WTC11 (cell line): ENCODE measurements around the gene H1-8. TPM values are rescaled to one million over a fixed set of nuclear protein-coding genes. Genes with fewer than 3 reads are reported as not detected.

ENCODE experiments used
- ATAC-seq: fragments of 200-7000 bp; cut with Tn5 transposase; 2 replicates; pipeline ENCODE4 v1.10.0; 2021; ENCODE audit warnings: mild to moderate bottlenecking, moderate library complexity
- CTCF ChIA-PET: fragments of 300-600 bp; sonication (Branson Sonifier 250); formaldehyde crosslinking; loops from one replicate; lab custom pipeline; 2021; ENCODE audit warnings: antibody characterized with exemption; lab: Charles Lee
- POLR2A ChIA-PET: fragments of 350-600 bp; sonication (Branson Sonifier 250); formaldehyde crosslinking; loops from one replicate; lab custom pipeline; 2021; ENCODE audit warnings: antibody characterized with exemption; lab: Charles Lee
- DNase-seq: peaks from one replicate; pipeline ENCODE4 v3.0.0; 2021; ENCODE audit warnings: low spot score
- H3K27ac Mint-ChIP-seq: 2 replicates; pipeline ENCODE4 v1.8.0; 2021; ENCODE audit warnings: mixed read lengths
- H3K27me3 Mint-ChIP-seq: 2 replicates; pipeline ENCODE4 v1.8.0; 2021; ENCODE audit warnings: low read depth, mild to moderate bottlenecking, moderate library complexity, mixed read lengths
- H3K36me3 Mint-ChIP-seq: 2 replicates; pipeline ENCODE4 v1.8.0; 2021; ENCODE audit warnings: mixed read lengths
- H3K4me1 Mint-ChIP-seq: 2 replicates; pipeline ENCODE4 v1.8.0; 2022; ENCODE audit warnings: mixed read lengths
- H3K4me3 Mint-ChIP-seq: 2 replicates; pipeline ENCODE4 v1.8.0; 2021; ENCODE audit warnings: mild to moderate bottlenecking, moderate library complexity, mixed read lengths
- H3K9me3 Mint-ChIP-seq: 2 replicates; pipeline ENCODE4 v1.8.0; 2021; ENCODE audit warnings: mixed read lengths
- ARID4B ChIP-seq: sonication (generic); formaldehyde crosslinking; IDR thresholded peaks from 2 replicates; pipeline ENCODE4 v1.8.0; 2023; ENCODE audit warnings: missing genetic modification reagents, mild to moderate bottlenecking, borderline replicate concordance
- ATF1 ChIP-seq: sonication (generic); formaldehyde crosslinking; IDR thresholded peaks from 2 replicates; pipeline ENCODE4 v1.8.1; 2023; ENCODE audit warnings: mild to moderate bottlenecking, moderate library complexity, missing genetic modification reagents
- CBFB ChIP-seq: sonication (generic); formaldehyde crosslinking; IDR thresholded peaks from 2 replicates; pipeline ENCODE4 v1.8.1; 2022; ENCODE audit warnings: mild to moderate bottlenecking, low read depth, missing genetic modification reagents
- CREM ChIP-seq: sonication (generic); formaldehyde crosslinking; IDR thresholded peaks from 2 replicates; pipeline ENCODE4 v1.8.1; 2022; ENCODE audit warnings: mild to moderate bottlenecking, missing genetic modification reagents, moderate library complexity
- ERG ChIP-seq: fragments of 250-450 bp; sonication (Bioruptor Pico); IDR thresholded peaks from 2 replicates; pipeline ENCODE4 v1.8.0; 2021; ENCODE audit warnings: mild to moderate bottlenecking
- FOXK1 ChIP-seq: sonication (generic); formaldehyde crosslinking; IDR thresholded peaks from 2 replicates; pipeline ENCODE4 v1.8.0; 2022; ENCODE audit warnings: mild to moderate bottlenecking, moderate library complexity, missing genetic modification reagents
- FOXP4 ChIP-seq: sonication (generic); formaldehyde crosslinking; IDR thresholded peaks from 2 replicates; pipeline ENCODE4 v1.8.0; 2022; ENCODE audit warnings: mild to moderate bottlenecking, missing genetic modification reagents
- IRF2 ChIP-seq: sonication (generic); formaldehyde crosslinking; IDR thresholded peaks from 2 replicates; pipeline ENCODE4 v1.8.0; 2022; ENCODE audit warnings: low read depth, missing genetic modification reagents, borderline replicate concordance
- JUN ChIP-seq: sonication (generic); formaldehyde crosslinking; IDR thresholded peaks from 2 replicates; pipeline ENCODE4 v1.8.0; 2023; ENCODE audit warnings: mild to moderate bottlenecking, missing genetic modification reagents
- MAX ChIP-seq: sonication (generic); formaldehyde crosslinking; IDR thresholded peaks from 2 replicates; pipeline ENCODE4 v1.8.0; 2022; ENCODE audit warnings: mild to moderate bottlenecking, missing genetic modification reagents
- NFE2L1 ChIP-seq: sonication (generic); formaldehyde crosslinking; IDR thresholded peaks from 2 replicates; pipeline ENCODE4 v1.8.1; 2023; ENCODE audit warnings: missing genetic modification reagents
- PRRX2 ChIP-seq: fragments of 250-450 bp; sonication (Bioruptor Pico); IDR thresholded peaks from 2 replicates; pipeline ENCODE4 v1.8.0; 2021; ENCODE audit warnings: mild to moderate bottlenecking
- SMAD3 ChIP-seq: sonication (generic); formaldehyde crosslinking; IDR thresholded peaks from 2 replicates; pipeline ENCODE4 v1.8.0; 2022; ENCODE audit warnings: missing genetic modification reagents, mild to moderate bottlenecking, borderline replicate concordance
- ZNF121 ChIP-seq: sonication (generic); formaldehyde crosslinking; IDR thresholded peaks from 2 replicates; pipeline ENCODE4 v1.8.0; 2023; ENCODE audit warnings: missing genetic modification reagents
- ZNF317 ChIP-seq: sonication (generic); formaldehyde crosslinking; IDR thresholded peaks from 2 replicates; pipeline ENCODE4 v1.8.1; 2023; ENCODE audit warnings: low read depth, mild to moderate bottlenecking, moderate library complexity, missing genetic modification reagents, borderline replicate concordance
- ZNF512 ChIP-seq: sonication (generic); formaldehyde crosslinking; IDR thresholded peaks from 2 replicates; pipeline ENCODE4 v1.8.1; 2022; ENCODE audit warnings: missing genetic modification reagents, borderline replicate concordance
- total RNA-seq: library from RNA; stranded (reverse); gene quantifications from 3 replicates; pipeline ENCODE4 v1.2.3, GENCODE V29; 2021
- TF ChIP-seq, protein P1 (sequence below): sonication (generic); formaldehyde crosslinking; IDR thresholded peaks from 2 replicates; pipeline ENCODE4 v1.8.1; 2022; ENCODE audit warnings: mild to moderate bottlenecking, moderate library complexity, missing genetic modification reagents
- TF ChIP-seq, protein P2 (sequence below): sonication (generic); formaldehyde crosslinking; IDR thresholded peaks from 2 replicates; pipeline ENCODE4 v1.8.1; 2023; ENCODE audit warnings: mild to moderate bottlenecking, missing genetic modification reagents, moderate library complexity
- TF ChIP-seq, protein P3 (sequence below): sonication (generic); formaldehyde crosslinking; IDR thresholded peaks from 2 replicates; pipeline ENCODE4 v1.8.0; 2022; ENCODE audit warnings: missing genetic modification reagents

The H1-8 gene
- total RNA-seq, 1 experiment from 2014 or later = not detected

DNA sequence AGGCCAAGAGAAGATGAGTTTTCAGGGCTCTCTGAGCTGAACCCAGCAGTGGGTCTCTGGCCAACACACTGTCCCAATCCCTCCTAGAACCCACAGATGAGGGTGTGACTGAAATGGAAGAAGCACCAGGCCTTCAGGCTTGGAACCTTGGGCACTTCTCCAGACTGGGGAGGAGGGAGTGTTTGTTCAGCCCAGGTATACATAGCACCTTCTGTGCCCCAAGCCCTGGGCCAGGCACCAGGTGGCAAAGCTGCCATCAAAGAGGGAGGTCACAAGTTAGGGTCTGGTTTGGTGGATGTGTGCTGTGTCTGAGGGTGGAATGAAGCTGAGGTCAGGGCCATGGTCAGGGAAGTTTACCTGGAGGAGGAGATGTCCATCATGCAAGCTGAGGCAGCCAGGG lies 30.4 kb upstream of the H1-8 start:
- Mint-ChIP-seq H3K4me3 (no peak overlapping the region), H3K4me1 (no peaks in the 10 kb centered on the region), H3K27ac (no peak overlapping the region), H3K9me3 (no peaks in the 10 kb centered on the region), H3K36me3 (no peaks in the 10 kb centered on the region; the same call in 1 of the 2 replicates), H3K27me3 (no peaks in the 10 kb centered on the region; the same call in 1 of the 2 replicates)
- ATAC-seq (no peak), DNase-seq (no peak)
- POLR2A ChIA-PET = no interaction called here
- CTCF ChIA-PET = interaction anchor here (1.0 kb wide), 1 partner anchor 30 kb away, joined by 3 read pairs; no protein-coding TSS in a partner anchor
- TF ChIP-seq CREM (CRISPR knock-in tag) (no peak), ARID4B (CRISPR knock-in tag) (no peak), ZNF512 (CRISPR knock-in tag) (no peak), JUN (CRISPR knock-in tag) (no peak), ZNF121 (no peak), IRF2 (no peak), MAX (CRISPR knock-in tag) (no peak), ERG (no peak), SMAD3 (no peak), NFE2L1 (CRISPR knock-in tag) (no peak), PRRX2 (CRISPR knock-in tag) (no peak)
- TF ChIP-seq, protein P1, sequence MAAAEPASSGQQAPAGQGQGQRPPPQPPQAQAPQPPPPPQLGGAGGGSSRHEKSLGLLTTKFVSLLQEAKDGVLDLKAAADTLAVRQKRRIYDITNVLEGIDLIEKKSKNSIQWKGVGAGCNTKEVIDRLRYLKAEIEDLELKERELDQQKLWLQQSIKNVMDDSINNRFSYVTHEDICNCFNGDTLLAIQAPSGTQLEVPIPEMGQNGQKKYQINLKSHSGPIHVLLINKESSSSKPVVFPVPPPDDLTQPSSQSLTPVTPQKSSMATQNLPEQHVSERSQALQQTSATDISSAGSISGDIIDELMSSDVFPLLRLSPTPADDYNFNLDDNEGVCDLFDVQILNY (CRISPR knock-in tag) = no peak

DNA sequence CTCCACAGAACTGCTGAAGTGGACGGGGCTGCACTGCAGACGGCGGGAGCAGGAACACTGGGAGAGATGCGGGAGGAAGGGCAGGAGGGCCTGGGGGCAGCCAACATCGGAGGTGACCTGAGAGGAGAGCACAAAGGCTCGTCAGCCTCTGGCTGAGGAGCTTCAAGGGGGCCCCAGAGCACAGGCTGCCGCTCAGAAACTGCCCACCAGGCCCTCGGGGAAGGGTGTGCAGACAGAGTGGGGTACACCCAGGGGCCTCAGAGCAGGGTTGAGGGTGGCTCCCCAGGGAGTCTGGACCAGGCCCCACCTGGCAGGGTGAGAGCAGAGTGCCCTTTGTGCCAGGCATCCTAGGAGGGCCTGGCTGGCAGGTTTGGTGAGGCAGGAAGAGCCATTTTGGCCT lies 29.3 kb upstream of the H1-8 start:
- H3K4me1 Mint-ChIP-seq = no peaks in the 10 kb centered on the region
- no peaks in the 10 kb centered on the region for H3K9me3 Mint-ChIP-seq
- no peak overlapping the region for H3K4me3 Mint-ChIP-seq
- ATAC-seq (no peak), DNase-seq (no peak)
- CTCF ChIA-PET = no interaction called here
- no peaks in the 10 kb centered on the region; the same call in 1 of the 2 replicates for H3K36me3 Mint-ChIP-seq
- TF ChIP-seq NFE2L1 (CRISPR knock-in tag) (no peak), ZNF121 (no peak), FOXK1 (CRISPR knock-in tag) (no peak), JUN (CRISPR knock-in tag) (no peak), CBFB (CRISPR knock-in tag) (no peak), ATF1 (no peak), ZNF317 (CRISPR knock-in tag) (no peak), FOXP4 (no peak)
- TF ChIP-seq, protein P2, sequence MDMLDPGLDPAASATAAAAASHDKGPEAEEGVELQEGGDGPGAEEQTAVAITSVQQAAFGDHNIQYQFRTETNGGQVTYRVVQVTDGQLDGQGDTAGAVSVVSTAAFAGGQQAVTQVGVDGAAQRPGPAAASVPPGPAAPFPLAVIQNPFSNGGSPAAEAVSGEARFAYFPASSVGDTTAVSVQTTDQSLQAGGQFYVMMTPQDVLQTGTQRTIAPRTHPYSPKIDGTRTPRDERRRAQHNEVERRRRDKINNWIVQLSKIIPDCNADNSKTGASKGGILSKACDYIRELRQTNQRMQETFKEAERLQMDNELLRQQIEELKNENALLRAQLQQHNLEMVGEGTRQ = no peak
- TF ChIP-seq, protein P3, sequence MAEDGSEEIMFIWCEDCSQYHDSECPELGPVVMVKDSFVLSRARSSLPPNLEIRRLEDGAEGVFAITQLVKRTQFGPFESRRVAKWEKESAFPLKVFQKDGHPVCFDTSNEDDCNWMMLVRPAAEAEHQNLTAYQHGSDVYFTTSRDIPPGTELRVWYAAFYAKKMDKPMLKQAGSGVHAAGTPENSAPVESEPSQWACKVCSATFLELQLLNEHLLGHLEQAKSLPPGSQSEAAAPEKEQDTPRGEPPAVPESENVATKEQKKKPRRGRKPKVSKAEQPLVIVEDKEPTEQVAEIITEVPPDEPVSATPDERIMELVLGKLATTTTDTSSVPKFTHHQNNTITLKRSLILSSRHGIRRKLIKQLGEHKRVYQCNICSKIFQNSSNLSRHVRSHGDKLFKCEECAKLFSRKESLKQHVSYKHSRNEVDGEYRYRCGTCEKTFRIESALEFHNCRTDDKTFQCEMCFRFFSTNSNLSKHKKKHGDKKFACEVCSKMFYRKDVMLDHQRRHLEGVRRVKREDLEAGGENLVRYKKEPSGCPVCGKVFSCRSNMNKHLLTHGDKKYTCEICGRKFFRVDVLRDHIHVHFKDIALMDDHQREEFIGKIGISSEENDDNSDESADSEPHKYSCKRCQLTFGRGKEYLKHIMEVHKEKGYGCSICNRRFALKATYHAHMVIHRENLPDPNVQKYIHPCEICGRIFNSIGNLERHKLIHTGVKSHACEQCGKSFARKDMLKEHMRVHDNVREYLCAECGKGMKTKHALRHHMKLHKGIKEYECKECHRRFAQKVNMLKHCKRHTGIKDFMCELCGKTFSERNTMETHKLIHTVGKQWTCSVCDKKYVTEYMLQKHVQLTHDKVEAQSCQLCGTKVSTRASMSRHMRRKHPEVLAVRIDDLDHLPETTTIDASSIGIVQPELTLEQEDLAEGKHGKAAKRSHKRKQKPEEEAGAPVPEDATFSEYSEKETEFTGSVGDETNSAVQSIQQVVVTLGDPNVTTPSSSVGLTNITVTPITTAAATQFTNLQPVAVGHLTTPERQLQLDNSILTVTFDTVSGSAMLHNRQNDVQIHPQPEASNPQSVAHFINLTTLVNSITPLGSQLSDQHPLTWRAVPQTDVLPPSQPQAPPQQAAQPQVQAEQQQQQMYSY = no peak
- POLR2A ChIA-PET = no interaction called here
- no peak overlapping the region for H3K27ac Mint-ChIP-seq
- H3K27me3 Mint-ChIP-seq = no peaks in the 10 kb centered on the region; the same call in 1 of the 2 replicates
